SK-MEL-5 (cell line): Measurements from ENCODE around the gene ZNF322. TPM values are rescaled to one million over a fixed set of nuclear protein-coding genes. Genes with fewer than 3 reads are reported as not detected.

Experiments used
- DNase-seq: peaks from one replicate; pipeline ENCODE4 v3.0.0-alpha.2; 2016; ENCODE audit warnings: low read depth, low spot score
- in situ Hi-C: cut with HindIII; loops from 2 replicates; pipeline ENCODE4 v1.10.0; 2016; ENCODE audit warnings: low sequenced_read_pairs, high pct_unique_total_duplicates, low pct_unique_long_range_greater_than_20kb
- total RNA-seq: library from RNA; depleted of rRNA; stranded (reverse); fragments of >200 nt; shearing (Covaris generic); gene quantifications from 2 replicates; pipeline ENCODE4 v1.2.3, GENCODE V29; 2014

Gene ZNF322
- total RNA-seq, 1 experiment from 2014 or later: 54.1 TPM

- in situ Hi-C loops: no loop called here
- no peak for DNase-seq
These were observed 30.2 kb downstream of the ZNF322 start for GRCh38 chr6:26629359-26629758.

GRCh38 chr6:26627843-26628242 is 31.7 kb downstream of the ZNF322 start:
- no peak for DNase-seq
- in situ Hi-C loops: no loop called here

GRCh38 chr6:26624557-26624956 is 35.0 kb downstream of the ZNF322 start:
- DNase-seq: no peak
- in situ Hi-C loops: no loop called here

- in situ Hi-C loops: no loop called here
- DNase-seq: no peak
These were observed 36.1 kb downstream of the ZNF322 start for GRCh38 chr6:26623339-26623859.

GRCh38 chr6:26613689-26614683 is 45.6 kb downstream of the ZNF322 start:
- no peak for DNase-seq
- in situ Hi-C loops: no loop called here

GRCh38 chr6:26613201-26613600 is 46.3 kb downstream of the ZNF322 start:
- in situ Hi-C loops: no loop called here

GRCh38 chr6:26611599-26611998 is 47.9 kb downstream of the ZNF322 start:
- in situ Hi-C loops: no loop called here
- no peak for DNase-seq

More at GRCh38 chr6:26613201-26613600, 46.3 kb downstream of the ZNF322 start:
- no peak for DNase-seq

GRCh38 chr6:26609463-26609862 is 50.1 kb downstream of the ZNF322 start:
- no peak for DNase-seq
- in situ Hi-C loops: no loop called here

GRCh38 chr6:26607434-26608230 is 51.9 kb downstream of the ZNF322 start:
- DNase-seq: peak; percentile 90

GRCh38 chr6:26604797-26605196 is 54.7 kb downstream of the ZNF322 start:
- no peak for DNase-seq

More at GRCh38 chr6:26607434-26608230, 51.9 kb downstream of the ZNF322 start:
- in situ Hi-C loops: no loop called here

GRCh38 chr6:26604026-26604425 is 55.5 kb downstream of the ZNF322 start:
- DNase-seq: no peak
- in situ Hi-C loops: no loop called here

More at GRCh38 chr6:26604797-26605196, 54.7 kb downstream of the ZNF322 start:
- in situ Hi-C loops: no loop called here

- in situ Hi-C loops: no loop called here
- DNase-seq: no peak
These were observed 57.3 kb downstream of the ZNF322 start for GRCh38 chr6:26602262-26602661.

GRCh38 chr6:26600759-26601158 is 58.8 kb downstream of the ZNF322 start:
- in situ Hi-C loops: no loop called here
- DNase-seq: no peak

- no peak for DNase-seq
- in situ Hi-C loops: no loop called here
These were observed 60.0 kb downstream of the ZNF322 start for GRCh38 chr6:26599591-26599990.

GRCh38 chr6:26599134-26599533 is 60.4 kb downstream of the ZNF322 start:
- no peak for DNase-seq
- in situ Hi-C loops: no loop called here

- in situ Hi-C loops: no loop called here
These were observed 61.3 kb downstream of the ZNF322 start for GRCh38 chr6:26598267-26598666.

GRCh38 chr6:26597821-26598220 is 61.7 kb downstream of the ZNF322 start:
- in situ Hi-C loops: no loop called here
- DNase-seq: peak; percentile 15

More at GRCh38 chr6:26598267-26598666, 61.3 kb downstream of the ZNF322 start:
- DNase-seq: no peak

GRCh38 chr6:26597389-26597766 is 62.2 kb downstream of the ZNF322 start:
- in situ Hi-C loops: no loop called here

More at GRCh38 chr6:26597389-26597766, 62.2 kb downstream of the ZNF322 start:
- DNase-seq: no peak
